Measurements from ENCODE around the gene SMOC1. TPM values are rescaled to one million over a fixed set of nuclear protein-coding genes. Genes with fewer than 3 reads are reported as not detected.

Gene SMOC1
- 0.38 TPM for total RNA-seq (ENCODE audit: unreplicated experiment)
- long read RNA-seq: 0 reads

GRCh38 chr14:69879175-69880043 is at the start of gene SMOC1:
Gene SMOC1, plus strand, starts transcription at chr14:69879416. Its CDS starts 263 bp downstream, at chr14:69879679.
- DNase-seq (ENCODE audit: low spot score): peak; percentile 75
- Mint-ChIP-seq H3K36me3 (ENCODE audit: low read depth, unreplicated experiment) (no peaks in the 10 kb centered on the region), H3K9me3 (ENCODE audit: unreplicated experiment) (no peaks in the 10 kb centered on the region), H3K27ac (ENCODE audit: unreplicated experiment) (no peak within 1 kb of the TSS), H3K4me1 (ENCODE audit: unreplicated experiment) (peaks cover 3% of the 10 kb centered on the region), H3K4me3 (ENCODE audit: unreplicated experiment) (peak within 1 kb of the TSS; percentile 72), H3K27me3 (ENCODE audit: unreplicated experiment) (peaks cover 14% of the 10 kb centered on the region)
- no peak for TF ChIP-seq CTCF (IDR thresholded peaks at IDR 0.05; ENCODE audit: unreplicated experiment)

DNA sequence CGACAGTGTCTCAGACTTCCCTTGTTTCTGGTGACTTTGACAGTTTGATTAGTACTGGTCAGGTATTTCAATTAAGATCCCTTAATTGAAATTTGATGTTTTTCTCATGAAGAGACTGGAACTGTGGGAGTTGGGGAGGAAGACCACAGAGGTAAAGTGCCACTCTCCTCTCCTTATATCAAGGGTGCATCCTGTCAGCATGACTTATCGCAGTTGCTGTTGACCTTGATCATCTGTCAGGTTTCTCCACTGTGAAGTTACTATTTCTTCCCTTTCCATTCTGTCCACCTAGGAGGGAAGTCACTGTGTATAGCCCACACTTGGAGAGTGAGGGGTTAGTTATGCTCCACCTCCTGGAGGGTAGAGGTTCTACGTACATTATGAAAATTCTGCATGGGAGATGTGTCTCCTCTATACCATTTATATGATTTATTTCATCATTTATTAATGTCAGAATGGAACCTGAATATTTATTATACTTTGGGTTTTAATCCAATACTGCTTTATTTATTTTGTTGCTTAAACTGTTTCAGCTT is 40.3 kb upstream of the SMOC1 start:
- no peaks in the 10 kb centered on the region for H3K4me1 Mint-ChIP-seq (ENCODE audit: unreplicated experiment)
- DNase-seq (ENCODE audit: low spot score): no peak
- no peak for TF ChIP-seq CTCF (IDR thresholded peaks at IDR 0.05; ENCODE audit: unreplicated experiment)
- no peaks in the 10 kb centered on the region for H3K36me3 Mint-ChIP-seq (ENCODE audit: low read depth, unreplicated experiment)
- no peak overlapping the region for H3K4me3 Mint-ChIP-seq (ENCODE audit: unreplicated experiment)
- no peaks in the 10 kb centered on the region for H3K9me3 Mint-ChIP-seq (ENCODE audit: unreplicated experiment)
- H3K27me3 Mint-ChIP-seq (ENCODE audit: unreplicated experiment): no peaks in the 10 kb centered on the region
- no peak overlapping the region for H3K27ac Mint-ChIP-seq (ENCODE audit: unreplicated experiment)

DNA sequence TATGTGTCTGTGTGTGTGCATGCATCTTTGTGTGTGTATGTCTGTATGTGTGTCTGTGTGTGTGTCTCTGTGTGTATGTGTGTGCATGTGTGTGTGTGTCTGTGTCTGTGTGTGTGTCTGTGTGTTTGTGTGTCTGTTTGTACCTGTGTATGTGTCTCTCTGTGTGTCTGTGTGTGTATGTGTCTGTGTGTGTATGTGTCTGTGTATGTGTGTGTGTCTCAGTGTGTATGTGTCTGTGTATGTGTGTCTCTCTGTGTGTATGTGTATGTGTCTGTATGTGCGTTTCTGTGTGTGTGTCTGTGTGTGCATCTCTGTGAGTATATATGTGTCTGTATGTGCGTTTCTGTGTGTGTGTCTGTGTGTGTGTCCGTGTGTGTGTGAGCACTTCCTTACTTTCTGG is 39.6 kb upstream of the SMOC1 start:
- no peaks in the 10 kb centered on the region for H3K36me3 Mint-ChIP-seq (ENCODE audit: low read depth, unreplicated experiment)
- no peaks in the 10 kb centered on the region for H3K9me3 Mint-ChIP-seq (ENCODE audit: unreplicated experiment)
- H3K27me3 Mint-ChIP-seq (ENCODE audit: unreplicated experiment): no peaks in the 10 kb centered on the region
- no peak for TF ChIP-seq CTCF (IDR thresholded peaks at IDR 0.05; ENCODE audit: unreplicated experiment)
- H3K4me1 Mint-ChIP-seq (ENCODE audit: unreplicated experiment): no peaks in the 10 kb centered on the region
- H3K4me3 Mint-ChIP-seq (ENCODE audit: unreplicated experiment): no peak overlapping the region
- no peak for DNase-seq (ENCODE audit: low spot score)
- H3K27ac Mint-ChIP-seq (ENCODE audit: unreplicated experiment): no peak overlapping the region

DNA sequence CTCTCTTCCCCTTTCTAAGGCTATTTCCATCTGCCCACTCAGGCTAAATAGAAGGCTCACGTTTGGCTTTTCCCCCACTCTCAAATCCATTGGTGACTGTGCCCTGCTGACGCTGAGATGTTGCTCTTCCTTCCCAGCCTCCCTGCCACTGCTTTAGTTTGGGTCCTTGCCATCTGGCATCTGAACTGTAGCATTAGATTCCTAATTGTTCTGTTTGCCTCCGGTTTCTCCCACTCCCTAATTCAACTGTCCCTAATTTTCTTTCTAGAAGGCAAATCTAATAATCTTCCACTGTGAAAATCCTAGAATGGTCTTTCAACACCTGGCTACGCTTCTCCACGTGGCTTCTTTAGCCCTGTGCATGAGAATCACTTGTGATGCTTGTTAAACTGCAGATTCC is 37.6 kb upstream of the SMOC1 start:
- H3K27ac Mint-ChIP-seq (ENCODE audit: unreplicated experiment): no peak overlapping the region
- H3K4me3 Mint-ChIP-seq (ENCODE audit: unreplicated experiment): no peak overlapping the region
- no peaks in the 10 kb centered on the region for H3K4me1 Mint-ChIP-seq (ENCODE audit: unreplicated experiment)
- H3K27me3 Mint-ChIP-seq (ENCODE audit: unreplicated experiment): no peaks in the 10 kb centered on the region
- TF ChIP-seq CTCF (IDR thresholded peaks at IDR 0.05; ENCODE audit: unreplicated experiment): no peak
- no peaks in the 10 kb centered on the region for H3K9me3 Mint-ChIP-seq (ENCODE audit: unreplicated experiment)
- DNase-seq (ENCODE audit: low spot score): no peak
- H3K36me3 Mint-ChIP-seq (ENCODE audit: low read depth, unreplicated experiment): no peaks in the 10 kb centered on the region
